HEK293T (cell line): ENCODE data around the gene CAMSAP1.

Experiments used
- CTCF ChIA-PET: fragments of 350-600 bp; formaldehyde crosslinking; extraction: SDS; loops from one replicate; lab custom pipeline; 2021; ENCODE audit warnings: antibody characterized with exemption, inconsistent platforms; lab: Yijun Ruan, JAX
- POLR2A ChIA-PET: fragments of 350-600 bp; formaldehyde crosslinking; extraction: SDS; loops from one replicate; lab custom pipeline; 2020; ENCODE audit warnings: antibody characterized with exemption, inconsistent platforms; lab: Yijun Ruan, JAX
- DNase-seq: peaks from one replicate; pipeline ENCODE4 v3.0.0; 2012; ENCODE audit warnings: mixed read lengths; ENCODE audit errors: extremely low spot score
- ARNT ChIP-seq: fragments of 450-650 bp; IDR thresholded peaks from 2 replicates; pipeline ENCODE4 v1.6.1; 2017; ENCODE audit warnings: mild to moderate bottlenecking
- BHLHE40 ChIP-seq: fragments of 450-650 bp; IDR thresholded peaks from 2 replicates; pipeline ENCODE4 v1.6.1; 2016; ENCODE audit warnings: mild to moderate bottlenecking, moderate library complexity, borderline replicate concordance
- CTBP1 ChIP-seq: fragments of 450-650 bp; IDR thresholded peaks from 2 replicates; pipeline ENCODE4 v1.6.1; 2016; ENCODE audit warnings: borderline replicate concordance
- ELF4 ChIP-seq: fragments of 450-650 bp; IDR thresholded peaks from 2 replicates; pipeline ENCODE4 v1.6.1; 2017; ENCODE audit warnings: antibody characterized with exemption
- FOXA1 ChIP-seq: fragments of 450-650 bp; IDR thresholded peaks from 2 replicates; pipeline ENCODE4 v1.6.1; 2016; ENCODE audit warnings: mild to moderate bottlenecking
- FOXK2 ChIP-seq: fragments of 450-650 bp; IDR thresholded peaks from 2 replicates; pipeline ENCODE4 v1.6.1; 2016; ENCODE audit warnings: mild to moderate bottlenecking
- FOXM1 ChIP-seq: fragments of 450-650 bp; IDR thresholded peaks from 2 replicates; pipeline ENCODE4 v1.6.1; 2017; ENCODE audit warnings: mild to moderate bottlenecking, borderline replicate concordance
- HDGF ChIP-seq: fragments of 450-650 bp; IDR thresholded peaks from 2 replicates; pipeline ENCODE4 v1.6.1; 2017; ENCODE audit warnings: antibody characterized with exemption, borderline replicate concordance
- L3MBTL2 ChIP-seq: fragments of 450-650 bp; conservative IDR thresholded peaks from 2 replicates; pipeline ENCODE4 v1.6.1; 2016; ENCODE audit warnings: mild to moderate bottlenecking
- LEF1 ChIP-seq: fragments of 450-650 bp; IDR thresholded peaks from 2 replicates; pipeline ENCODE4 v1.6.1; 2017; ENCODE audit warnings: mild to moderate bottlenecking, borderline replicate concordance
- NFRKB ChIP-seq: fragments of 450-650 bp; IDR thresholded peaks from 2 replicates; pipeline ENCODE4 v1.6.1; 2016; ENCODE audit warnings: mild to moderate bottlenecking, moderate library complexity
- SP1 ChIP-seq: fragments of 450-650 bp; IDR thresholded peaks from 2 replicates; pipeline ENCODE4 v1.6.1; 2017
- SUZ12 ChIP-seq: fragments of 450-650 bp; IDR thresholded peaks from 2 replicates; pipeline ENCODE4 v1.6.1; 2016; ENCODE audit warnings: mild to moderate bottlenecking
- TARDBP ChIP-seq: fragments of 450-650 bp; IDR thresholded peaks from 2 replicates; pipeline ENCODE4 v1.6.1; 2016
- ZNF384 ChIP-seq: fragments of 450-650 bp; IDR thresholded peaks from 2 replicates; pipeline ENCODE4 v1.6.1; 2016
- TF ChIP-seq, protein P1 (sequence below): fragments of 450-650 bp; IDR thresholded peaks from 2 replicates; pipeline ENCODE4 v1.6.1; 2016

CAMSAP1 gene

DNA sequence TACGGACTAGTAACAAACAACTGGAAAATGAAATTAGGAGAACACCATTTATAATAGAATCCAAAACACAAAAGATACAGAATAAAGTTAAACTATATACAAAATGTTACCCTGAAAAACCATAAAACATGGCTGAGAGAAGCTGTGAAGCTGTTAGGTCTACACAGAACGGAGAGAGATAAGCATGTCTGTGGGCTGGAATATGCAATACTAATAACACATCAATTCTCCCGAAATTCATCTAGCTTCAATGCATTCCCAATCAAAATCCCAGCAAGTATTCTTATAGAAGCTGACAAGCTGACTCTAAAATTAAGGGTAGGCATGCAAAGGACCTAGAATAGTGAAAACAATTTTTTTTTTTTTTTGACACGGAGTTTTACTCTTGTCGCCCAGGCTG, 32.5 kb downstream of the CAMSAP1 start:
- TF ChIP-seq HDGF (no peak), ELF4 (no peak), FOXK2 (no peak), CTBP1 (no peak), FOXA1 (no peak), TARDBP (no peak), FOXM1 (no peak), LEF1 (no peak), SP1 (no peak), ARNT (no peak), NFRKB (no peak), L3MBTL2 (no peak), ZNF384 (no peak)
- TF ChIP-seq, protein P1, sequence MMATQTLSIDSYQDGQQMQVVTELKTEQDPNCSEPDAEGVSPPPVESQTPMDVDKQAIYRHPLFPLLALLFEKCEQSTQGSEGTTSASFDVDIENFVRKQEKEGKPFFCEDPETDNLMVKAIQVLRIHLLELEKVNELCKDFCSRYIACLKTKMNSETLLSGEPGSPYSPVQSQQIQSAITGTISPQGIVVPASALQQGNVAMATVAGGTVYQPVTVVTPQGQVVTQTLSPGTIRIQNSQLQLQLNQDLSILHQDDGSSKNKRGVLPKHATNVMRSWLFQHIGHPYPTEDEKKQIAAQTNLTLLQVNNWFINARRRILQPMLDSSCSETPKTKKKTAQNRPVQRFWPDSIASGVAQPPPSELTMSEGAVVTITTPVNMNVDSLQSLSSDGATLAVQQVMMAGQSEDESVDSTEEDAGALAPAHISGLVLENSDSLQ, result no peak
- no peak for DNase-seq
- POLR2A ChIA-PET, result no interaction called here
- CTCF ChIA-PET, result interaction anchor here (1.6 kb wide), 1 partner anchor 11 kb away, joined by 5 read pairs; no protein-coding TSS in a partner anchor

DNA sequence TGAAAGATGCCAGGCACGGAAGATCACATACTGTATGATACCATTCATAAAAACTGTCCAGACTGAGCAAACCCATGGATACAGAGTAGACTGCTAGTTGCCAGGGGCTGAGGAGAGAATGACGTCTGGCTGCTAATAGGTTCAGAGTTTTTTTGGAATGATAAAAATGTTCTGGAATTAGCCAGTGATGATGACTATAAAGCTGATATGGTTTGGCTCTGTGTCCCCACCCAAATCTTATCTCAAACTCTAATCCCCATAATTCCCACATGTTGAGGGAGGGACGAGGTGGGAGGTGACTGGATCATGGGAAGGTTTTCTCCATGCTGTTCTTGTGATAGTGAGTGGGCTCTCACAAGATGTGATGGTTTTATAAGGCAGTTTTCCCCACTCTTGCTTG, 37.4 kb downstream of the CAMSAP1 start:
- ChIA-PET POLR2A (no interaction called here), CTCF (no interaction called here)
- DNase-seq, result no peak
- no peak for TF ChIP-seq ZNF384
- no peak for TF ChIP-seq BHLHE40
- no peak for TF ChIP-seq NFRKB
- no peak for TF ChIP-seq SUZ12
- TF ChIP-seq FOXA1, result no peak
- no peak for TF ChIP-seq CTBP1
- no peak for TF ChIP-seq HDGF
- TF ChIP-seq L3MBTL2, result no peak
- TF ChIP-seq SP1, result no peak
- TF ChIP-seq FOXM1, result no peak
- TF ChIP-seq ELF4, result no peak

DNA sequence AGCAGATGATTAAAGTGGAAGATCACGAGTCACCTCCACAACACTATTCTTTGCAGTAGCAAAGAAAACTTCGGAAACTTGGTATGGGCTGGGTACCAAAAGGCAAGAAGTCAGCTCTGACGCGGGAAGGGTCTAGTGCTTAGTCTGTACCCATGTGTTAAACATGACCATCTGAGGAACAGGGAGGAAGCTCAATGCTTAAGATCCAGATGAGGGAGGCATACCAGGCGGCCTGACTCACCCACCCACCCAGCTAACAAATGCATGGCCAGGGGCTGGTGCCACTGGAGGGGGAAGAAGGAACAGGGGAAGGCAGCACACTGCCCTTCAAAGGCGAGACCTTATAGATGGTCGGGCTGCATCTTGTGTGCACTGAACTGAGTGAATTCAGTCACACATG, 41.8 kb downstream of the CAMSAP1 start:
- no peak for DNase-seq
- ChIA-PET CTCF (no interaction called here), POLR2A (no interaction called here)
- TF ChIP-seq L3MBTL2 (no peak), CTBP1 (no peak), SUZ12 (no peak), ARNT (no peak), TARDBP (no peak), NFRKB (no peak), FOXM1 (no peak), ELF4 (no peak), FOXA1 (no peak), LEF1 (no peak), HDGF (no peak), BHLHE40 (no peak), FOXK2 (no peak), SP1 (no peak), ZNF384 (no peak)
- TF ChIP-seq, protein P1, result no peak

DNA sequence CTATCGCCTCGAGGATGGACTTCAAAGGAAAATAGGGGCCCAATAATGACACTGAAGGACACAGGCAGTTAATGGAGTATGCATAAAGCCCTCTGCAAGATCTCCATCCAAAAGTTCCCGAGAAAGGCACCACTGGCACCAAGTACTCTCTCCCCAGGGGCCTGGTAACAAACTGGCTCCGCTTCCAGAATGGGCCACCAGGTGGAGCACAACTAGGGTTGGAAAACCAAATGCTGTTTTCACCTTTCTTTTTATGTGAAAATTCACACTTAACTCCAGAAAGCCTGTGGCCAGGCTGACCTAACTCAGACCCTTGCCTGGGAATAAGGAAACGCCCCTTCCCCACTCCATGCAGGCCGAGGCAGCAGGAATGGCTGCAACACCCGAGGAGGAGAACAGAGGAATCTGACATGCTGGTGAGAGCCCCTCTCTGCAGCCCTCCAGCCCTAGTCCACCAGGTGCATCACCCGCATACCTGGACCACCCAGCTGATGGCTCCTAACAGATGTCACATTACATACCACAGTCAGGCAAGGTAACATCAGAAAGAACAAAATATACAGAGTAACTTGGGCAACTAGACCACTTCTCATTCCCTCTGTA, 42.8 kb downstream of the CAMSAP1 start:
- ChIA-PET CTCF (interaction anchor here (0.7 kb wide), 1 partner anchor 9 kb away, joined by 5 read pairs; no protein-coding TSS in a partner anchor), POLR2A (no interaction called here)
- DNase-seq, result peak; percentile 74
- no peak for TF ChIP-seq ARNT
- no peak for TF ChIP-seq HDGF
- TF ChIP-seq, protein P1, result no peak
- no peak for TF ChIP-seq BHLHE40
- TF ChIP-seq TARDBP, result no peak
- TF ChIP-seq CTBP1, result no peak
- no peak for TF ChIP-seq LEF1
- no peak for TF ChIP-seq SUZ12
- TF ChIP-seq L3MBTL2, result no peak
- TF ChIP-seq NFRKB, result no peak
- no peak for TF ChIP-seq FOXM1
- TF ChIP-seq ZNF384, result no peak
- TF ChIP-seq FOXA1, result no peak
- no peak for TF ChIP-seq SP1
- TF ChIP-seq FOXK2, result no peak

DNA sequence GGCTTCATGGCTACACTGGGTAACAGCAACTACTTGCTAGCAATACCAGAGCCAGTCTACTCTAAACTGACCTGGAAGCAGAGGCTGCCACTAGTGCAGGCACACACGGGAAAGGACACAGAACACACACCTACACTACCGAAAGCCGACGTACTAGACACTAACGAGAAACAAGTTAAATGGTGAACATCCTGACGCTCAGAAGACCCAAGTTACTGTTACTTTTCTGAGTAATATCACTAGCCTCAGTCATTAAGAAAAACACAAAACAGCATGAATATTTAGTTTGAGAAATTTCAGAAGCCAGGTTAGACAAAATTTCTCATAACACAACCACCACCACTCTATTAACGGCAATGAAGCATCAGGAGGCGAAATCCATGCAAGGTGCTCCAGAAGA, 44.5 kb downstream of the CAMSAP1 start:
- ChIA-PET POLR2A (no interaction called here), CTCF (interaction anchor here (0.7 kb wide), 1 partner anchor 20 kb away, joined by 5 read pairs; no protein-coding TSS in a partner anchor)
- DNase-seq, result no peak
- TF ChIP-seq ZNF384 (no peak), NFRKB (no peak), CTBP1 (no peak), SP1 (no peak), LEF1 (no peak), HDGF (no peak), ARNT (no peak), FOXM1 (no peak), ELF4 (no peak), FOXK2 (no peak), SUZ12 (no peak), L3MBTL2 (no peak), FOXA1 (no peak), TARDBP (no peak), BHLHE40 (no peak)
- TF ChIP-seq, protein P1, result no peak
